ENCODE data around the gene TSPAN8.
"Not testable (repeated sequence)": the region's sequence is repeated elsewhere in the genome, so short reads cannot be mapped to it uniquely, and the experiment has no call there.

Gene TSPAN8

DNA sequence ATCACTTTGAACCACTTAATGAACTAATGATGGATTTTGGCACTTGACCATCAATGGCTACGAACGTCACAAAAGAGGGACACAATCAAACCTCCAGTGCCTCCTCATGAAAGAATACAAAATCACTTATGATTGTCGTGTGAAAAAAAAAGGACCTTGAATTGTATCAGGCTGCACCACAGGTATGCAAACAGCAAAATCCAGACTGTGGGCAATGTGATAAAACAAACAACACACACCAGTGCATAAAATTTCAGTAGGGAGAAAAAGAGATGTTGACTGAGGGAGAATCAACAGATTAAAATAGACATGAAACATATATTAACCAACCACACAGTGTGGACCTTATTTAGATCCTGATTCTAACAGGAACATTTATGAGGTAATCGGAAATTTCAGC is 2.6 kb downstream of the TSPAN8 start:
- no peak overlapping the region for H3K27ac ChIP-seq (ENCODE audit: poor library complexity, severe bottlenecking)
- no peaks in the 10 kb centered on the region for H3K36me3 ChIP-seq (ENCODE audit: low read depth)
- H3K27me3 ChIP-seq (ENCODE audit: insufficient read depth, poor library complexity, severe bottlenecking), result peaks cover 24% of the 10 kb centered on the region
- no peaks in the 10 kb centered on the region for H3K4me1 ChIP-seq (ENCODE audit: insufficient read depth, poor library complexity, severe bottlenecking)
- no peak overlapping the region for H3K4me3 ChIP-seq (ENCODE audit: severe bottlenecking)
- H3K9me3 ChIP-seq (ENCODE audit: severe bottlenecking), result no peaks in the 10 kb centered on the region
- no peak for DNase-seq (ENCODE audit: low spot score)
- TF ChIP-seq, protein P1, sequence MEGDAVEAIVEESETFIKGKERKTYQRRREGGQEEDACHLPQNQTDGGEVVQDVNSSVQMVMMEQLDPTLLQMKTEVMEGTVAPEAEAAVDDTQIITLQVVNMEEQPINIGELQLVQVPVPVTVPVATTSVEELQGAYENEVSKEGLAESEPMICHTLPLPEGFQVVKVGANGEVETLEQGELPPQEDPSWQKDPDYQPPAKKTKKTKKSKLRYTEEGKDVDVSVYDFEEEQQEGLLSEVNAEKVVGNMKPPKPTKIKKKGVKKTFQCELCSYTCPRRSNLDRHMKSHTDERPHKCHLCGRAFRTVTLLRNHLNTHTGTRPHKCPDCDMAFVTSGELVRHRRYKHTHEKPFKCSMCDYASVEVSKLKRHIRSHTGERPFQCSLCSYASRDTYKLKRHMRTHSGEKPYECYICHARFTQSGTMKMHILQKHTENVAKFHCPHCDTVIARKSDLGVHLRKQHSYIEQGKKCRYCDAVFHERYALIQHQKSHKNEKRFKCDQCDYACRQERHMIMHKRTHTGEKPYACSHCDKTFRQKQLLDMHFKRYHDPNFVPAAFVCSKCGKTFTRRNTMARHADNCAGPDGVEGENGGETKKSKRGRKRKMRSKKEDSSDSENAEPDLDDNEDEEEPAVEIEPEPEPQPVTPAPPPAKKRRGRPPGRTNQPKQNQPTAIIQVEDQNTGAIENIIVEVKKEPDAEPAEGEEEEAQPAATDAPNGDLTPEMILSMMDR (IDR thresholded peaks at IDR 0.05; ENCODE audit: poor library complexity, severe bottlenecking), result no peak
- ATAC-seq (ENCODE audit: low read depth), result no peak

DNA sequence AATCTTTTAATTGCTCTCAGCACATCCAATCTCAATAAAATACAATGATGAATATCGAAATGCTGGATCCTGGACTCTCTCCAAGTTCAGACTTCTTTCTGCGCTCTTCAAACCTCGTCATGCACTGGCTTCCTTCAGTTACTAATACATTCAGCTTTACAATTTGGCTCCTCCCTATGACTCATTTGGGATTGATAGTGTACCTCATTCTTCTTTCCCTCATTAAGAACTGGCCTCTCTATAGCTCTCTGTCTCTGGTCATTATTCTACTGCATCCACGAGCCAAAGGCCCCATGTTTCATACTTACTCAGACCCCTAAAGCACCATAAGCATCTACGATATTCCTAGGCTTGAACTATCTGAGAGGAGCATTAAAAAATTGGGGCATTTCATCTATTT is 4.9 kb downstream of the TSPAN8 start:
- Histone ChIP-seq H3K36me3 (ENCODE audit: low read depth) (no peaks in the 10 kb centered on the region), H3K4me1 (ENCODE audit: insufficient read depth, poor library complexity, severe bottlenecking) (no peaks in the 10 kb centered on the region), H3K27ac (ENCODE audit: poor library complexity, severe bottlenecking) (no peak overlapping the region), H3K4me3 (ENCODE audit: severe bottlenecking) (no peak overlapping the region), H3K27me3 (ENCODE audit: insufficient read depth, poor library complexity, severe bottlenecking) (peaks cover 11% of the 10 kb centered on the region), H3K9me3 (ENCODE audit: severe bottlenecking) (no peaks in the 10 kb centered on the region)
- DNase-seq (ENCODE audit: low spot score), result no peak
- no peak for ATAC-seq (ENCODE audit: low read depth)
- TF ChIP-seq, protein P1 (IDR thresholded peaks at IDR 0.05; ENCODE audit: poor library complexity, severe bottlenecking), result no peak

DNA sequence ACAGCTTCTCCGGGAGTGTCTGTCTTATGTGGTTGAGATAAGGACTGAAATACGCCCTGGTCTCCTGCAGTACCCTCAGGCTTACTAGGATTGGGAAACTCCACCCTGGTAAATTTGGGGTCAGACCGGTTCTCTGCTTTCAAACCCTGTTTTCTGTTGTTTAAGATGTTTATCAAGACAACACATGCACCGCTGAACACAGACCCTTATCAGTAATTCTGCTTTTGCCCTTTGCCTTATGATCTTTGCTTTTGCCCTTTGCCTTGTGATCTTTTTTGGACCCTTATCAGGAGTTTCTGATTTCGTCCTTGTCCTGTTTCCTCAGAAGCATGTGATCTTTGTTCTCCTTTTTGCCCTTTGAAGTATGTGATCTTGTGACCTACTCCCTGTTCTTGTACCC is 7.8 kb downstream of the TSPAN8 start:
- not testable (repeated sequence) for H3K36me3 ChIP-seq (ENCODE audit: low read depth); H3K9me3 ChIP-seq (ENCODE audit: severe bottlenecking); H3K27ac ChIP-seq (ENCODE audit: poor library complexity, severe bottlenecking); H3K4me3 ChIP-seq (ENCODE audit: severe bottlenecking); H3K4me1 ChIP-seq (ENCODE audit: insufficient read depth, poor library complexity, severe bottlenecking); DNase-seq (ENCODE audit: low spot score); ATAC-seq (ENCODE audit: low read depth); H3K27me3 ChIP-seq (ENCODE audit: insufficient read depth, poor library complexity, severe bottlenecking)

DNA sequence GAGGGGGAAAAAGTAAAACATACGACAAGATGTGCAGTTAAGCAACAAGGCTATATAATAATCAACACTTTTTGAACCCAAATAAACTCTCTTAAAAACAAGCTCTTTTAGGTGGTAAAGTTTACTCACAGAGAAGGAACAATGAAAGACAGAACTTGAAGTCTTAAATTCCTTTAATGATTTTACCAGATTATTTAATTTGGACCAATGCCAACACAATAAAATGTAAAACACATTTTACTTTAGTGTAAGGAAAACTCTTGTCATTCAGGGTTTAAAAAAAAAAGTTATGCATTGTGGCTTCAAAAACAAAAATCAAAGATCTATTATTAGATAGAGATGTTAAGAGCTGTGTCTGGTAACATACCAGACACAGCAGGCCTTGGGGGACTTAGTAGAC is 13.1 kb downstream of the TSPAN8 start:
- Histone ChIP-seq H3K27me3 (ENCODE audit: insufficient read depth, poor library complexity, severe bottlenecking) (no peaks in the 10 kb centered on the region), H3K9me3 (ENCODE audit: severe bottlenecking) (no peaks in the 10 kb centered on the region), H3K36me3 (ENCODE audit: low read depth) (no peaks in the 10 kb centered on the region), H3K4me3 (ENCODE audit: severe bottlenecking) (no peak overlapping the region), H3K4me1 (ENCODE audit: insufficient read depth, poor library complexity, severe bottlenecking) (no peaks in the 10 kb centered on the region), H3K27ac (ENCODE audit: poor library complexity, severe bottlenecking) (no peak overlapping the region)
- TF ChIP-seq, protein P1 (IDR thresholded peaks at IDR 0.05; ENCODE audit: poor library complexity, severe bottlenecking), result no peak
- ATAC-seq (ENCODE audit: low read depth) (no peak), DNase-seq (ENCODE audit: low spot score) (no peak)

DNA sequence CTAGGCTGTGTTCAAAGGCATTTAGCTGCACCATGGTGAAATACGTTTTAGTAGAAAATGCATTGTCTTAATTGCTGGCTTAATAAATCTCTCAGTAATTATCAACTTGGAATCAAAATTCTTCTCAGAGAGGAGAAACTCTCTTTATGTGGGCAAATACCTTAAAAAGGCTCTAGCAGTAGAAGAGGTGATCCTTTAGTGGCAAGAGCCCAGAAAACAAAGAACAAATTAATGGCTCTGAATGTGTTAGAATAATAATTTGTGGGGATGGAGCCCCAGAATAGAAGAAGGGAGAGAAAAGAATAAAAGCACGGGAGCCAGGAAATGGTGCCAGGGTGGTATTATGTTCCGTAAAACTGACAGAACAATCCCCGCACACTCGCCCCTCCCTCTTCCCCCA is 14.8 kb downstream of the TSPAN8 start:
- Histone ChIP-seq H3K4me3 (ENCODE audit: severe bottlenecking) (no peak overlapping the region), H3K36me3 (ENCODE audit: low read depth) (no peaks in the 10 kb centered on the region), H3K27me3 (ENCODE audit: insufficient read depth, poor library complexity, severe bottlenecking) (no peaks in the 10 kb centered on the region), H3K9me3 (ENCODE audit: severe bottlenecking) (no peaks in the 10 kb centered on the region), H3K27ac (ENCODE audit: poor library complexity, severe bottlenecking) (no peak overlapping the region), H3K4me1 (ENCODE audit: insufficient read depth, poor library complexity, severe bottlenecking) (no peaks in the 10 kb centered on the region)
- ATAC-seq (ENCODE audit: low read depth) (no peak), DNase-seq (ENCODE audit: low spot score) (no peak)
- TF ChIP-seq, protein P1 (IDR thresholded peaks at IDR 0.05; ENCODE audit: poor library complexity, severe bottlenecking), result no peak

Data from RWPE2 (cell line).